ENCODE data around the gene ORM1.

Gene ORM1

GRCh38 chr9:114300846-114301797 lies 21.8 kb upstream of the ORM1 start:
- intact Hi-C loops (cut with DNase I; ENCODE audit: low total_unique reads) = no loop called here
- no peak for TF ChIP-seq CTCF (IDR thresholded peaks at IDR 0.05)
- H3K36me3 ChIP-seq = peaks cover 5 to 16% (median 5%) of the 10 kb centered on the region in 3 donors
- H3K27me3 ChIP-seq = no peaks in the 10 kb centered on the region
- DNase-seq = peak; percentile 14 to 51
- H3K9me3 ChIP-seq = peaks cover 0 to 4% (median 0%) of the 10 kb centered on the region in 3 donors
- no peak overlapping the region for H3K27ac ChIP-seq
- H3K4me3 ChIP-seq = no peak overlapping the region
- H3K4me1 ChIP-seq = peaks cover 0 to 6% (median 0%) of the 10 kb centered on the region in 4 donors

GRCh38 chr9:114301798-114302565 lies 20.9 kb upstream of the ORM1 start:
- Histone ChIP-seq H3K36me3 (peaks cover 0 to 16% (median 0%) of the 10 kb centered on the region in 3 donors), H3K9me3 (no peaks in the 10 kb centered on the region), H3K27me3 (no peaks in the 10 kb centered on the region), H3K27ac (no peak overlapping the region), H3K4me3 (no peak overlapping the region), H3K4me1 (peaks cover 0 to 6% (median 0%) of the 10 kb centered on the region in 4 donors)
- peak; percentile 1 to 51 for DNase-seq
- TF ChIP-seq CTCF (IDR thresholded peaks at IDR 0.05) = no peak
- intact Hi-C loops (cut with DNase I; ENCODE audit: low total_unique reads) = no loop called here

GRCh38 chr9:114302727-114303126 lies 20.2 kb upstream of the ORM1 start:
- peaks cover 0 to 16% (median 0%) of the 10 kb centered on the region in 3 donors for H3K36me3 ChIP-seq
- peaks cover 0 to 6% (median 0%) of the 10 kb centered on the region in 4 donors for H3K4me1 ChIP-seq
- no peaks in the 10 kb centered on the region for H3K27me3 ChIP-seq
- intact Hi-C loops (cut with DNase I; ENCODE audit: low total_unique reads) = no loop called here
- no peak overlapping the region for H3K27ac ChIP-seq
- no peak for TF ChIP-seq CTCF (IDR thresholded peaks at IDR 0.05)
- peak in 1 of 2 donors; percentile 34 for DNase-seq
- H3K4me3 ChIP-seq = no peak overlapping the region
- no peaks in the 10 kb centered on the region for H3K9me3 ChIP-seq

- no peak for TF ChIP-seq CTCF (IDR thresholded peaks at IDR 0.05)
- no peak for DNase-seq
- intact Hi-C loops (cut with DNase I; ENCODE audit: low total_unique reads) = no loop called here
Observed at GRCh38 chr9:114303571-114303970, 19.3 kb upstream of the ORM1 start.

GRCh38 chr9:114303977-114304376 lies 18.9 kb upstream of the ORM1 start:
- no peaks in the 10 kb centered on the region for H3K9me3 ChIP-seq
- no peak for DNase-seq
- intact Hi-C loops (cut with DNase I; ENCODE audit: low total_unique reads) = no loop called here

More at GRCh38 chr9:114303571-114303970, 19.3 kb upstream of the ORM1 start:
- H3K27ac ChIP-seq = no peak overlapping the region
- H3K4me3 ChIP-seq = no peak overlapping the region
- H3K9me3 ChIP-seq = no peaks in the 10 kb centered on the region
- H3K27me3 ChIP-seq = no peaks in the 10 kb centered on the region
- H3K36me3 ChIP-seq = peaks cover 0 to 19% (median 0%) of the 10 kb centered on the region in 3 donors
- H3K4me1 ChIP-seq = peaks cover 0 to 6% (median 0%) of the 10 kb centered on the region in 4 donors

More at GRCh38 chr9:114303977-114304376, 18.9 kb upstream of the ORM1 start:
- no peak overlapping the region for H3K4me3 ChIP-seq
- no peaks in the 10 kb centered on the region for H3K27me3 ChIP-seq
- H3K4me1 ChIP-seq = peaks cover 0 to 6% (median 0%) of the 10 kb centered on the region in 4 donors
- no peak overlapping the region for H3K27ac ChIP-seq
- H3K36me3 ChIP-seq = peaks cover 0 to 23% (median 0%) of the 10 kb centered on the region in 3 donors
- TF ChIP-seq CTCF (IDR thresholded peaks at IDR 0.05) = no peak

All from tibial artery (tissue), 4 donors.